Neural crest cell (in vitro differentiated cells): ENCODE data around the gene CLDN5. TPM values are rescaled to one million over a fixed set of nuclear protein-coding genes. Genes with fewer than 3 reads are reported as not detected.

Experiments used
- DNase-seq: peaks from one replicate; pipeline ENCODE4 v3.0.0; 2021; ENCODE audit warnings: low read depth, mixed read lengths, low spot score
- H3K27ac Mint-ChIP-seq: one replicate; pipeline ENCODE4 v1.8.0; 2021; ENCODE audit warnings: mild to moderate bottlenecking, mixed read lengths; ENCODE audit not compliant: unreplicated experiment
- H3K27me3 Mint-ChIP-seq: 2 replicates; pipeline ENCODE4 v1.8.0; 2021; ENCODE audit warnings: low read depth, mild to moderate bottlenecking, mixed read lengths
- H3K36me3 Mint-ChIP-seq: 2 replicates; pipeline ENCODE4 v1.8.0; 2021; ENCODE audit warnings: low read depth, mild to moderate bottlenecking, mixed read lengths
- H3K4me1 Mint-ChIP-seq: 2 replicates; pipeline ENCODE4 v1.8.0; 2021; ENCODE audit warnings: mixed read lengths
- H3K4me3 Mint-ChIP-seq: one replicate; pipeline ENCODE4 v1.8.0; 2021; ENCODE audit warnings: mild to moderate bottlenecking, mixed read lengths
- H3K9me3 Mint-ChIP-seq: 2 replicates; pipeline ENCODE4 v1.8.0; 2021; ENCODE audit warnings: mixed read lengths
- CTCF ChIP-seq: fragments of 200-600 bp; sonication (generic); conservative IDR thresholded peaks from 2 replicates; pipeline ENCODE4 v1.5.0; 2021; ENCODE audit warnings: antibody characterized with exemption, mild to moderate bottlenecking
- total RNA-seq: library from RNA; stranded (reverse); gene quantifications from 2 replicates; pipeline ENCODE4 v1.2.1, GENCODE V29; 2021

CLDN5 gene
- total RNA-seq, 1 donor from 2014 or later, result 1.3 TPM

- Mint-ChIP-seq H3K27me3 (no peaks in the 10 kb centered on the region), H3K27ac (no peak overlapping the region), H3K9me3 (no peaks in the 10 kb centered on the region), H3K4me3 (no peak overlapping the region), H3K4me1 (no peaks in the 10 kb centered on the region), H3K36me3 (no peaks in the 10 kb centered on the region)
- no peak for DNase-seq
- TF ChIP-seq CTCF, result no peak
Measured at GRCh38 chr22:19492504-19493174, 31.6 kb downstream of the CLDN5 start.

GRCh38 chr22:19490628-19491230 is 33.5 kb downstream of the CLDN5 start:
- no peak overlapping the region for H3K27ac Mint-ChIP-seq

GRCh38 chr22:19488884-19489843 is 35.0 kb downstream of the CLDN5 start:
- Mint-ChIP-seq H3K4me1 (no peaks in the 10 kb centered on the region), H3K36me3 (peaks cover 7% of the 10 kb centered on the region), H3K4me3 (no peak overlapping the region), H3K27me3 (no peaks in the 10 kb centered on the region), H3K9me3 (no peaks in the 10 kb centered on the region), H3K27ac (no peak overlapping the region)
- DNase-seq, result no peak
- no peak for TF ChIP-seq CTCF

More at GRCh38 chr22:19490628-19491230, 33.5 kb downstream of the CLDN5 start:
- TF ChIP-seq CTCF, result no peak
- no peaks in the 10 kb centered on the region for H3K9me3 Mint-ChIP-seq
- no peaks in the 10 kb centered on the region for H3K27me3 Mint-ChIP-seq
- no peaks in the 10 kb centered on the region for H3K4me1 Mint-ChIP-seq
- H3K36me3 Mint-ChIP-seq, result peaks cover 3% of the 10 kb centered on the region
- DNase-seq, result no peak
- no peak overlapping the region for H3K4me3 Mint-ChIP-seq

GRCh38 chr22:19488285-19488684 is 35.9 kb downstream of the CLDN5 start:
- H3K9me3 Mint-ChIP-seq, result no peaks in the 10 kb centered on the region
- H3K27me3 Mint-ChIP-seq, result no peaks in the 10 kb centered on the region
- no peak for TF ChIP-seq CTCF
- no peak overlapping the region for H3K27ac Mint-ChIP-seq
- H3K36me3 Mint-ChIP-seq, result peaks cover 7% of the 10 kb centered on the region
- H3K4me1 Mint-ChIP-seq, result no peaks in the 10 kb centered on the region
- DNase-seq, result no peak
- H3K4me3 Mint-ChIP-seq, result no peak overlapping the region

GRCh38 chr22:19483481-19484244 is 40.5 kb downstream of the CLDN5 start:
- peaks cover 7% of the 10 kb centered on the region for H3K36me3 Mint-ChIP-seq

More at GRCh38 chr22:19483481-19484244, 40.5 kb downstream of the CLDN5 start:
- no peak for DNase-seq
- Mint-ChIP-seq H3K27me3 (no peaks in the 10 kb centered on the region), H3K4me3 (no peak overlapping the region), H3K9me3 (no peaks in the 10 kb centered on the region), H3K4me1 (peaks cover 18% of the 10 kb centered on the region), H3K27ac (no peak overlapping the region)
- no peak for TF ChIP-seq CTCF
